CD14-positive monocyte (primary cell): ENCODE data around the gene FHOD3. TPM values are rescaled to one million over a fixed set of nuclear protein-coding genes. Genes with fewer than 3 reads are reported as not detected.

Experiments
- DNase-seq, 3 donors: peaks; one replicate each; pipeline ENCODE4 v3.0.0-alpha.2; 2011 to 2022
- H2AFZ ChIP-seq: 2 replicates; pipeline ENCODE4 v1.6.0; 2012; ENCODE audit warnings: mild to moderate bottlenecking, low read depth, low read length, inconsistent platforms; ENCODE audit not compliant: insufficient read depth, poor library complexity, severe bottlenecking
- H3K27ac ChIP-seq, 2 donors: 1 replicate in 1 of 2; 2 replicates in 1 of 2; pipeline ENCODE4 v1.5.1; 2012 to 2013; ENCODE audit warnings: low read length in 2 of 2, control low read depth in 1 of 2, inconsistent platforms in 1 of 2, low read depth in 1 of 2, mild to moderate bottlenecking in 1 of 2
- H3K27me3 ChIP-seq, 2 donors: one replicate each; pipeline versions ENCODE4 v1.6.0 to v1.6.1; 2011 to 2013; ENCODE audit warnings: low read length in 2 of 2; ENCODE audit not compliant: control insufficient read depth in 2 of 2, insufficient read depth in 2 of 2
- H3K36me3 ChIP-seq, 2 donors: replicated peaks in 1 of 2; 1 replicate in 1 of 2; 2 replicates in 1 of 2; pipeline versions ENCODE4 v1.5.1 to v1.6.1; 2012 to 2013; ENCODE audit warnings: low read length in 2 of 2, control low read depth in 1 of 2, inconsistent platforms in 1 of 2, mild to moderate bottlenecking in 1 of 2; ENCODE audit not compliant: insufficient read depth in 2 of 2, control insufficient read depth in 1 of 2
- H3K4me1 ChIP-seq, 2 donors: 1 replicate in 1 of 2; 2 replicates in 1 of 2; pipeline versions ENCODE4 v1.5.1 to v1.6.1; 2012 to 2013; ENCODE audit warnings: low read length in 2 of 2, control low read depth in 1 of 2, inconsistent platforms in 1 of 2, mild to moderate bottlenecking in 1 of 2, moderate library complexity in 1 of 2; ENCODE audit not compliant: insufficient read depth in 2 of 2, control insufficient read depth in 1 of 2
- H3K4me2 ChIP-seq: replicated peaks from 2 replicates; pipeline ENCODE3; 2012; ENCODE audit warnings: low read length, moderate library complexity, mild to moderate bottlenecking; ENCODE audit not compliant: poor library complexity, severe bottlenecking; ENCODE audit errors: extremely low read depth
- H3K4me3 ChIP-seq, 3 experiments: fragments of 200-600 bp in 1 of 3; sonication (generic) in 1 of 3; replicated peaks in 1 of 3; 1 replicate in 2 of 3; 2 replicates in 1 of 3; pipeline ENCODE4 v1.5.1; 2011 to 2013; ENCODE audit warnings: low read length in 3 of 3, mild to moderate bottlenecking in 3 of 3, control low read depth in 2 of 3, low read depth in 2 of 3, inconsistent platforms in 1 of 3, moderate library complexity in 1 of 3
- H3K79me2 ChIP-seq: 2 replicates; pipeline ENCODE4 v1.6.0; 2012; ENCODE audit warnings: mild to moderate bottlenecking, control low read depth, inconsistent platforms, low read length, moderate library complexity; ENCODE audit not compliant: insufficient read depth
- H3K9ac ChIP-seq: 2 replicates; pipeline ENCODE4 v1.6.0; 2017; ENCODE audit warnings: low read length, mild to moderate bottlenecking; ENCODE audit not compliant: insufficient read depth, poor library complexity, severe bottlenecking
- H3K9me3 ChIP-seq, 2 donors: replicated peaks in 1 of 2; 1 replicate in 1 of 2; 2 replicates in 1 of 2; pipeline versions ENCODE4 v1.5.1 to v1.6.1; 2012 to 2013; ENCODE audit warnings: low read length in 2 of 2, control low read depth in 1 of 2; ENCODE audit not compliant: control insufficient read depth in 1 of 2, insufficient read depth in 1 of 2
- H4K20me1 ChIP-seq: 2 replicates; pipeline ENCODE4 v1.6.0; 2012; ENCODE audit warnings: mild to moderate bottlenecking, low read length, control low read depth, moderate library complexity; ENCODE audit not compliant: insufficient read depth
- H3K27ac Mint-ChIP-seq, 7 donors: one replicate each; pipeline ENCODE4 v1.8.0; 2020; ENCODE audit warnings: mild to moderate bottlenecking in 7 of 7, mixed read lengths in 7 of 7, moderate library complexity in 6 of 7, inconsistent platforms in 2 of 7
- H3K27me3 Mint-ChIP-seq, 3 donors: one replicate each; pipeline ENCODE4 v1.8.0; 2021 to 2022; ENCODE audit warnings: low read depth in 3 of 3, mild to moderate bottlenecking in 3 of 3, mixed read lengths in 3 of 3, moderate library complexity in 3 of 3, inconsistent platforms in 1 of 3
- H3K36me3 Mint-ChIP-seq, 2 donors: one replicate each; pipeline ENCODE4 v1.8.0; 2020; ENCODE audit warnings: mixed read lengths in 2 of 2, inconsistent platforms in 1 of 2, mild to moderate bottlenecking in 1 of 2
- H3K4me1 Mint-ChIP-seq: one replicate; pipeline ENCODE4 v1.8.0; 2020; ENCODE audit warnings: mild to moderate bottlenecking, mixed read lengths
- H3K4me3 Mint-ChIP-seq, 2 donors: one replicate each; pipeline ENCODE4 v1.8.0; 2020; ENCODE audit warnings: mild to moderate bottlenecking in 2 of 2, mixed read lengths in 2 of 2, moderate library complexity in 1 of 2
- H3K9me3 Mint-ChIP-seq, 7 donors: one replicate each; pipeline ENCODE4 v1.8.0; 2020 to 2022; ENCODE audit warnings: mixed read lengths in 7 of 7, mild to moderate bottlenecking in 6 of 7, moderate library complexity in 6 of 7, inconsistent platforms in 2 of 7
- WGBS: methylation state at CpG from one replicate; pipeline ENCODE4 v1.1.5; 2013; ENCODE audit warnings: missing lambda C conversion rate; ENCODE audit not compliant: insufficient coverage; 5-methylcytosine and 5-hydroxymethylcytosine counted together
- intact Hi-C, 2 donors: fragments of 100-400 bp; cut with micrococcal nuclease; formaldehyde crosslinking; loops; one replicate each; pipeline versions ENCODE4 v1.15.0 to v1.15.1; 2023
- polyA plus RNA-seq, 3 donors: library from polyadenylated mRNA; depleted of rRNA in 1 of 3; unstranded in 2 of 3; stranded (reverse) in 1 of 3; fragments of 300-500 nt in 2 of 3; fragments of >200 nt in 1 of 3; fragmentation: Illumina TruSeq in 2 of 3; gene quantifications; 1 replicate in 2 of 3; 2 replicates in 1 of 3; pipeline ENCODE4 v1.2.3, GENCODE V29; 2012 to 2021
- TF ChIP-seq, protein P1 (sequence below): fragments of 200-600 bp; IDR thresholded peaks from one replicate; pipeline ENCODE4 v1.8.0; 2022; ENCODE audit warnings: antibody characterized with exemption, mild to moderate bottlenecking

Gene FHOD3
- polyA plus RNA-seq, 3 donors, result not detected

DNA sequence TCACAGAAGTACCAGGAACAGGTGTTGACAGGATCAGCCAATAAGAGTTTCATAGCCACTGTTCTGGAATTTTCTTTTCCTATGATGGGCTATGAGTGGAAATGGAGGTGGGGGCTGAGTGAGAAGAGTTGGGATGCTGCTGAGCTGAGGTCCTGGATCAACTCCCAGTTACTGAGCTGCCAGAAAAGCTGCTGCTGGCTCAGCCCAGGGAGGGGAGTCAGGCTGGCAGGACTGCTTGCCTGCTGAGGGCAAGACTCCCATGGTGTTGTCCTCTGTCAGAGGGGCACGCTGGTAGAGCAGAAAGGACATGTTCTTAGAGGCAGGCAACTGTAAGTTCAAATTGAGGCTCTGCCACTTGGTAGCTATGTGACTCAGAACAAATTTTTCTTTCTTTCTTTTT lies 519.5 kb downstream of the FHOD3 start:
- Histone ChIP-seq H3K4me3 (no peak overlapping the region), H3K36me3 (peaks cover 17 to 67% of the 10 kb centered on the region in 2 donors), H3K27me3 (no peaks in the 10 kb centered on the region), H3K27ac (no peak overlapping the region), H3K9me3 (no peaks in the 10 kb centered on the region), H3K9ac (no peak overlapping the region), H3K4me1 (no peaks in the 10 kb centered on the region), H3K79me2 (no peaks in the 10 kb centered on the region), H2AFZ (no peak overlapping the region), H4K20me1 (no peaks in the 10 kb centered on the region), H3K4me2 (no peak overlapping the region)
- TF ChIP-seq, protein P1, sequence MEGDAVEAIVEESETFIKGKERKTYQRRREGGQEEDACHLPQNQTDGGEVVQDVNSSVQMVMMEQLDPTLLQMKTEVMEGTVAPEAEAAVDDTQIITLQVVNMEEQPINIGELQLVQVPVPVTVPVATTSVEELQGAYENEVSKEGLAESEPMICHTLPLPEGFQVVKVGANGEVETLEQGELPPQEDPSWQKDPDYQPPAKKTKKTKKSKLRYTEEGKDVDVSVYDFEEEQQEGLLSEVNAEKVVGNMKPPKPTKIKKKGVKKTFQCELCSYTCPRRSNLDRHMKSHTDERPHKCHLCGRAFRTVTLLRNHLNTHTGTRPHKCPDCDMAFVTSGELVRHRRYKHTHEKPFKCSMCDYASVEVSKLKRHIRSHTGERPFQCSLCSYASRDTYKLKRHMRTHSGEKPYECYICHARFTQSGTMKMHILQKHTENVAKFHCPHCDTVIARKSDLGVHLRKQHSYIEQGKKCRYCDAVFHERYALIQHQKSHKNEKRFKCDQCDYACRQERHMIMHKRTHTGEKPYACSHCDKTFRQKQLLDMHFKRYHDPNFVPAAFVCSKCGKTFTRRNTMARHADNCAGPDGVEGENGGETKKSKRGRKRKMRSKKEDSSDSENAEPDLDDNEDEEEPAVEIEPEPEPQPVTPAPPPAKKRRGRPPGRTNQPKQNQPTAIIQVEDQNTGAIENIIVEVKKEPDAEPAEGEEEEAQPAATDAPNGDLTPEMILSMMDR, result no peak
- no peak for DNase-seq
- peaks cover 44 to 58% of the 10 kb centered on the region in 2 donors for H3K36me3 Mint-ChIP-seq
- intact Hi-C loops, result loop anchor here in 1 of 2 donors (10.0 kb wide), 1 partner anchor 802 kb away; no protein-coding TSS in a partner anchor
- no peak overlapping the region for H3K27ac Mint-ChIP-seq
- H3K27me3 Mint-ChIP-seq, result no peaks in the 10 kb centered on the region
- H3K9me3 Mint-ChIP-seq, result no peaks in the 10 kb centered on the region
- H3K4me3 Mint-ChIP-seq, result no peak overlapping the region
- WGBS, result 100% methylated on average over 1 of the region's 1 CpG
- H3K4me1 Mint-ChIP-seq, result peaks cover 2% of the 10 kb centered on the region

DNA sequence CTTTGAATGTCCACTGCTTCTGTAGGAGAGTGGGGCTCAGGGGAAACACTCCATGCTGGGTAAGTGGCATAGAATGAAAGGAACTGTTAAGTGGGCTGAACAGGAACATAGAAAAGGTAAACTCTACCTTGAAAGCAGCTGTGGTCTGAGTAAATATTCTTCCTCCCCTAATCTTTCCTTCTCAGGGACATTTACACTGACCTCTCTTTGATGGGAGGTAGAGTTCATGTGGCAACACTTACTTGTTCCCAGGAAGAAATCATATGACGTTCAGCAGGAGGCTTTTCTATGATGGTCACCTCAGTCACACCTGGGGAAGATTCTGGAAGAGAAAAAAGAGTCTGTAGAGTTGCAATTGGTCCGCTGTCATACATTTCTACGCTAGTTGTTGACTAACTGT lies 521.1 kb downstream of the FHOD3 start:
- intact Hi-C loops, result loop anchor here in 1 of 2 donors (10.0 kb wide), 1 partner anchor 804 kb away; no protein-coding TSS in a partner anchor
- Histone ChIP-seq H3K27ac (no peak overlapping the region), H3K4me2 (no peak overlapping the region), H3K9ac (no peak overlapping the region), H3K36me3 (peaks cover 17 to 57% of the 10 kb centered on the region in 2 donors), H3K9me3 (no peaks in the 10 kb centered on the region), H2AFZ (no peak overlapping the region), H3K79me2 (no peaks in the 10 kb centered on the region), H3K4me1 (no peaks in the 10 kb centered on the region), H3K27me3 (no peaks in the 10 kb centered on the region), H4K20me1 (no peaks in the 10 kb centered on the region), H3K4me3 (no peak overlapping the region)
- 100% methylated on average over 1 of the region's 3 CpGs for WGBS
- Mint-ChIP-seq H3K27ac (no peak overlapping the region), H3K36me3 (peaks cover 36 to 47% of the 10 kb centered on the region in 2 donors), H3K4me1 (no peaks in the 10 kb centered on the region), H3K4me3 (no peak overlapping the region), H3K9me3 (no peaks in the 10 kb centered on the region), H3K27me3 (peaks cover 0 to 2% (median 0%) of the 10 kb centered on the region in 3 donors)
- TF ChIP-seq, protein P1, result no peak
- DNase-seq, result no peak
